Renal cortex interstitium (tissue), 11 donors: ENCODE data around the gene NFIC. TPM values are rescaled to one million over a fixed set of nuclear protein-coding genes. Genes with fewer than 3 reads are reported as not detected.
A peak's percentile ranks its signal among the peaks of the same experiment; 100 is the strongest.
"Not testable (repeated sequence)": the region's sequence is repeated elsewhere in the genome, so short reads cannot be mapped to it uniquely, and the experiment has no call there.

ENCODE experiments used
- DNase-seq, 11 donors: peaks; one replicate each; pipeline ENCODE4 v3.0.0-alpha.2; 2013; ENCODE audit warnings: low read depth in 9 of 11, low spot score in 4 of 11; ENCODE audit errors: extremely low read depth in 1 of 11
- polyA plus RNA-seq, 3 donors: library from polyadenylated mRNA; unstranded; fragments of 120-200 nt; gene quantifications; one replicate each; pipeline ENCODE4 v1.2.1, GENCODE V29; 2013; ENCODE audit not compliant: insufficient read length in 3 of 3

The NFIC gene
- polyA plus RNA-seq, 3 donors, result 19.6 to 30.0 (median 28.3) TPM

GRCh38 chr19:3507371-3508120, 141.2 kb downstream of the NFIC start:
- DNase-seq, result peak in 1 of 11 donors; percentile 27

DNA sequence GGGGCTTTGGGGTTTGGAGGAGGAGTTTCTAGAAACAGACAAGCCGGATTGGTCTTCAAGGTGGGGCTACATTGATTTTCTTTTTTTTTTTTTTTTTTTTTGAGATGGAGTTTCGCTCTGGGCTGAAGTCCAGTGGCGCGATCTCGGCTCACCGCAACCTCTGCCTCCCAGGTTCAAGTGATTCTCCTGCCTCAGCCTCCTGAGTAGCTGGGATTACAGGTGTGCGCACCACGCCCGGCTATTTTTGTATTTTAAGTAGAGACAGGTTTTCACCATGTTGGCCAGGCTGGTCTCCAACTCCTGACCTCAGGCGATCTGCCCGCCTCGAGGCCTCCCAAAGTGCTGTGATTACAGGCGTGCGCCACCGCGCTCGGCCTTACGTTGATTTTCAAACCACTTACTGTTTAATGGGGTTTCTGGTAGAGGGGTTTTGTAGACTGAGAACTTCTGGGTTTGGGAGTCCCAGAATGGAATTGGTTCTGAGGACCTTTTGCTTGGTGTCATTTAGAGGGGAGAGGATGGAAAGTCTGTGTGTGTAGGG, 141.8 kb downstream of the NFIC start:
- DNase-seq, result not testable (repeated sequence)

DNA sequence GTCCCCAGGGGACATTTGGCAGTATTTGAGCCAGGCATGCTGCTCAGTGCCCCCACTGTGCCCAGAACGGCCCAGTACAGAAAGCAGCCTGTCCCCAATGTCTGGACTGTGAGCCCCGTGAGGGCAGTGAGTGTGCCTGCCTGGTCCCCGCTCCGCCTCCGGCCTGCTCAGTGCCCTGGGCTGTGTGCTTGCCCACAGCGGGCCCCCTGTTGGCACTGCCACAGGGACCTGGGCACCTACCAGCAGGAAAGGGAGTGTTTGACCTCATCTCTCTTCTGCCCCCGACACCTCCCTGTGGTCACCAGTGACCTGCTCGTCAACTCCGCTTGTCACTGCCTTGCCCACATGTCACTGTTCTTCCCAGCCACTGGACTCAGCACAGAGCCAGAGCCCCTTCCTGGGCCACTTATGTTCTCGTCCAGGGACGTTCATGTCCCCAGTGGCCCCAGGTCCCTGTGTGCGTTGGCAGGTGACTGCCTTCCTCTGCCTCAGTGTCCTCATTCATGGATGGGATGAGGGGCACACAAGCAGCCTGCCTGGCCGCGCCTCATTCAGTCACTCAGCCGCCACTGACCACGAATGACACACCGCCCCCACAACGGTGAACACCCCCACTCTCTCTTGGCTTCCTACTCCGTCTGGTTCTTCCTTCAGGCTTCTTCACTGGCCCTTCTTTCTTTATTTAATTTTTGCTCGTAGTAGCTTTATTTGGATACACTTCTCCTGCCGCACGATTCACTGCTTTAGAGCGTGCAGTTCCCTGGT, 142.6 kb downstream of the NFIC start:
- DNase-seq, result no peak

- no peak for DNase-seq
Observed at GRCh38 chr19:3509566-3509989, 143.2 kb downstream of the NFIC start.

DNA sequence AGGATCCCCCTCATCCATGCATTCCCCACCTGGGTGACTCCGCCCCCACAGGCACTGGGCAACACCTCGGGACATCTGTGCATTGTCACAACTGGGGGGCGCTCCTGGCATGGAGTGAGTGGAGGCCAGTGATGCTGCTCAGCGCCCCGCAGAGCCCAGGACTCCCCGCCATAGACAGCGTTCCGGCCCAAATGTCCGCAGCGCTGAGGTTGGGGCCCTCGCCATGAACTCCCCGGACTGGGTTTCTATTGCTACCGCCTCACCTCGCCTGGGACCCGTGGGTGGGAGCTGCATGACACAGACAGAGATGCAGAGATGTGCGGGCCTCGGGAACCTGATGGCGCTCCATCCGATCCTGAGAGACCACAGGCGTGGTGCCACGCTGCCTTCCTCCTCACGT, 144.3 kb downstream of the NFIC start:
- no peak for DNase-seq

DNA sequence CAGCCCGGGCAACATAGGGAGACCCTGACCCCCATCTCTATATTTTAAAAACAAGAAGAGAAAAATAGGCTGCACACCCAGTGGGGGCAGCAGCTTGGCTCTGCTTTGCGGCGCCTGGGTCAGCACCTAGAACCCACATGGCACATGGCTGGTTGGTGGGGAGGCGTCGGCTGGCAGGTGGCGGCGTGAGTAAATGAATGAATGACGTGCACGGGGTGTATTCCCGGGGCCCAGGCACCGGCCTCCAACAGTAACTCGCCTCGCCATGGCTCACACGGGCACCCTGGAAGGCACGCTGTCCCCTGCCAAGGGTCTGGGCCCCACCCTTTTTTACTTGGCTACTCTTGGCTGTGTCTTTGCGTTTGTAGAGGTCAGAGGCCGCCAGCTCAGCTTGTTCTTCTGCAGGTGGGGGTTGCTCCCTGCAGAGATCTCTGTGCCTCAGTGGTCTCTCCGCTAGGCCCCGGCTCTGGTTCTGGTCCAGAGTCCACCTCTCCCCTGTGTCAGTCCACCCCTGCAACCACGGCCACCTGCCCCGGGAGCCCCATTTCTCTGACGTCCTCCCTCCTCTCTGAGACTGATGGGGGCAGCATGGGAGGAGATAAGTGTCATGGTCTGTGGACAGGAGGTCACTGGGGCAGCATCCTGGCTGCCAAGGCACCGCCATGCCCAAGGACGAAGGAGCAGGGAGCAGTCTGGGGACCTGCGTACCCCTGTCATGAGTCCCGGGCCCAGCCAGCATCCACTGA, 145.3 kb downstream of the NFIC start:
- no peak for DNase-seq

DNA sequence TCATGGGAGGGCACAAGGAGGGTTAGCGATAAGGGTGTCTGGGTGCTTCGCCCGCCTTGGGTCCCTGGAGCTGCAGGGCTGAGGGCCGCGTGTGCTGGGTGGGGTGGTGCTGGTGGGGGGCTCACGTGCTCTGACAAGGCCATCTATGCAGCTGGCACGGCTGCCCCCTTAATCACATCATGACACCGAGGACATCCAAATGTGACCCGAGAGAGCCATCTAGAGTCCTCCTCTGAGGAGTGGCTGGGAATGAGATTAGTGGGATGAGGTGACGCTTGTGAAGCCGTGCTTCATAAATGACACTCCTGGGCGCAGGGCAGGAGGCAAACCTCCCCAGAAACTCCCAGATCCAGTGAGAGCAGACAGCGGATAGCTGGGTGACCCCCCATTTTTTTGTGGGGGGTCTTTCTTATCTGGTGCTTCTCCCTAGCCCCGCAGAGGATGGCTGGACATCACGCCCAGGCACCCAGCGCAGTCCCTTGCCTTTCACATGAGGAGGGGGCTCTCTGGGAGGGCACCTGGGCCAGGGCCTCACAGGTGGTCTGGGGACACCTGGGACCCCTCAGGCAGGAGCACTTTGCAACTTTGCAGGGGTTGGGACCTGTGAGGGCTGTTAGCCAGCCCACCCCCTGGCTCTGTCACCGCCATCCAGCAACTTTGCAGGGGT, 146.3 kb downstream of the NFIC start:
- DNase-seq, result no peak

DNA sequence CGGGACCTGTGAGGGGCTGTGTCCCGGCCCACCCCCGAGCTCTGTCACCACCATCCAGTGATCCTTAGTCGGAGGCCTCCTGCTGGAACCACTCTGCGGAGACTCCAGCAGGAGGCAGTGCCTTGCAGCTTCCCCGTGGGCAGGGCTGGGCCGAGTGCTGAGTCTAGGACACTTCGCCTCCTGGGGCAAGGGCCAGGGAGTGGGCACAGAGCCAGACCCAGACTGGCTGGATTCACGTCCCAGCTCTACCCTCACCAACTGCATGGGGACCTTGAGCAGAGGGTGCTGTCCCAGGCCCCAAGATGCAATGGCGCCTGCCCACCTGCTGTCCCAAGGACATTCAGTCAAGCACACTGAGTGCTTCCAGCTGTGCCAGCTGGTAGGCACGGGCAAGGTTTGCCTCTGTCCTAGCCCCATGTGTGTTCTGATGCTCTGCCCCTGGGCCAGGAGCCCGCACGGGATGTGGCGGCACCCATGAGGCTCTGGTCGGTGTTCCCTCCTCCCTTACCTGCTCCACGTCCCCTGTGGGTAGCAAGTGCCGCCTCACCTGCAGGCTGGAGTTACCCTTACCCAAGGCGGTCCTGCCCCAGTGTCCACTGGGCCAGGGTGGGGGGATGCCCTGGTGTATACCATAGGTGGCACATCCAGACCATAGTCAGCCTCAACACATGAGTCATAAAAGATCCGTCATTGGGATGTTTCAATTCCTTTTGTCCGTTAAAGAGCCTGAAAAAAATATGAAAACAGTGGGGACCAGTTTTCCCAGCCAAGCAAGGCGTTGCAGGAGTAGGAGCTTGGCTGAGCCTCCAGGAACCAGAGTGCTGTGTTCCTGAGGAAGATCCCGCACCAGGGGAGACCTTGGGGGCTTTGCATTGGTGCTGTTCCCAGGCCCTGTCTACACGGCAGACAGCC, 147.1 kb downstream of the NFIC start:
- no peak for DNase-seq

DNA sequence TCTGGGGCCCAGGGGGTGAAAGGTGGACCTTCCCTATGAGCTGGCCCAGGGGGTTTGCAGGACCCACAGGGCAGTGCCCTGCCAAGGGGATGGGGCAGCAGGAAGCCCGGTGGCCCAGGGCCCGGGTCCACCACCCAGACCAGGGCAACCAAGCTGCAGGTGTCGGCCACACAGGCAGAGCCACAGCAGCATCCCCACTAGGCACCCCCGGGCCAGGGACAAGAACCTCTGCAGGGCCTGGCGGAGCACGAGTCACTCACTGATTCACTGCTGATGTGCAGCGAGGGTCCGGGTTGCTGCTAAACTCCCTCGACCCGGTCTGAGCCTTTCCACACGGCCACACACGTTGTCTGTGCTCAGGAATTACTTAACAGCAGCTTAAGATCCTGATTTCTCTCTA, 148.5 kb downstream of the NFIC start:
- DNase-seq, result no peak

DNA sequence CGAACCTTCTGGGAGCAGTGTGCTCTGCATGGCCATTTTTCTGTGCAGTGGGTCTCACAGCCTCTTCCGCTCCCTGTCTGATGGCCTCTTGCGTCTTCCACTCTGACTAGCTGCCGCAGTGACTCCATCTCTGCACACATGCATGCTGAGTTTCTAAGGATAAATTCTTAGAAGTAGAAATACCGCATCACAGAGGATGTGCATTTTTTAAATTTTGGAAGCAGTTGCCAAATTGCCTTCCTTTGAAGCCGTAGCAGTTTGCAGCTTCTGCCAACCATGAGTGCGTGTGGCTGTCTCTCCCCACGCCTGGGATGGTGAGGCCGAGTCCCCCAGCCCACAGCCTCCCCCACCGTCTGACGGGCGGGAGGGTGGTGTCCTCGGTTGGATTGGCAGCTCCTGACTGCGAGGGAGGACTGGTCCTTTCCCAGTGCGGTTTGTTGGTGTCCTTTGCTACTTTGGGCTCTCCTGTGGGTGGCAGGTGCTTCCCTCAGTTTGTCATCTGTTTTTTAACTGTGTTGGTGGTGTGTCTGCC, 149.6 kb downstream of the NFIC start:
- no peak for DNase-seq

- no peak for DNase-seq
Observed at GRCh38 chr19:3516675-3517207, 150.4 kb downstream of the NFIC start.

- DNase-seq, result no peak
Observed at GRCh38 chr19:3517638-3518037, 151.3 kb downstream of the NFIC start.

DNA sequence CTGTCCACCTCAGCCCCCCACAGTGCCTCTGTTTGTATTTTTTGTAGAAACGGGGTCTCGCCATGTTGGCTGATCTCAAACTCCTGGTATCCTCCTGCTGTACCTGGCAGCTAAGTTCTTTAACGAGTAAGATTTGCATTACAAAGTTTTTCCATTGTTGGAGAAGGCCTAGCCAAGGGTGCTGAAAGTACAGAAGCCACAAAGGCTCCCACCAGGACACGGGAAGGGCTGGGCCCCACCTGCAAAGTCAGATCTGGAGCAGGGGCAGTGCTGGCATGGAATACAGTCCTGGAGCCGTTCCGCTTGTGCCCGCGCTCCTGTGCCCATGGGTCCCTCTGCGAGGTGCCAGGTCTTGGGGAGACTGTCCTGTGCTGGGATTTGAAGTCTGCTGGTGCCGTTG, 151.9 kb downstream of the NFIC start:
- DNase-seq, result no peak

GRCh38 chr19:3518659-3519058, 152.3 kb downstream of the NFIC start:
- peak in 1 of 11 donors; percentile 44 for DNase-seq
